ENCODE data around the gene LDLRAD4. TPM values are rescaled to one million over a fixed set of nuclear protein-coding genes. Genes with fewer than 3 reads are reported as not detected.

The LDLRAD4 gene
- total RNA-seq, 1 experiment from 2014 or later: not detected

GRCh38 chr18:13422541-13423147 lies 204.1 kb downstream of the LDLRAD4 start:
- H3F3A ChIP-seq (ENCODE audit: low read length, unreplicated experiment): no peaks in the 10 kb centered on the region
- H4K20me1 ChIP-seq (ENCODE audit: low read length): no peaks in the 10 kb centered on the region
- TF ChIP-seq, protein P1, sequence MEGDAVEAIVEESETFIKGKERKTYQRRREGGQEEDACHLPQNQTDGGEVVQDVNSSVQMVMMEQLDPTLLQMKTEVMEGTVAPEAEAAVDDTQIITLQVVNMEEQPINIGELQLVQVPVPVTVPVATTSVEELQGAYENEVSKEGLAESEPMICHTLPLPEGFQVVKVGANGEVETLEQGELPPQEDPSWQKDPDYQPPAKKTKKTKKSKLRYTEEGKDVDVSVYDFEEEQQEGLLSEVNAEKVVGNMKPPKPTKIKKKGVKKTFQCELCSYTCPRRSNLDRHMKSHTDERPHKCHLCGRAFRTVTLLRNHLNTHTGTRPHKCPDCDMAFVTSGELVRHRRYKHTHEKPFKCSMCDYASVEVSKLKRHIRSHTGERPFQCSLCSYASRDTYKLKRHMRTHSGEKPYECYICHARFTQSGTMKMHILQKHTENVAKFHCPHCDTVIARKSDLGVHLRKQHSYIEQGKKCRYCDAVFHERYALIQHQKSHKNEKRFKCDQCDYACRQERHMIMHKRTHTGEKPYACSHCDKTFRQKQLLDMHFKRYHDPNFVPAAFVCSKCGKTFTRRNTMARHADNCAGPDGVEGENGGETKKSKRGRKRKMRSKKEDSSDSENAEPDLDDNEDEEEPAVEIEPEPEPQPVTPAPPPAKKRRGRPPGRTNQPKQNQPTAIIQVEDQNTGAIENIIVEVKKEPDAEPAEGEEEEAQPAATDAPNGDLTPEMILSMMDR (conservative IDR thresholded peaks at IDR 0.05; ENCODE audit: low read depth, low read length): no peak
- no peak for TF ChIP-seq EZH2 (IDR thresholded peaks at IDR 0.05; ENCODE audit: low read length, unreplicated experiment)
- no peak for TF ChIP-seq EZH2phosphoT487 (IDR thresholded peaks at IDR 0.05; ENCODE audit: borderline replicate concordance, low read length)
- POLR2A ChIA-PET (ENCODE audit: unreplicated experiment): no interaction called here
- H3K36me3 ChIP-seq (ENCODE audit: low read depth, low read length): no peaks in the 10 kb centered on the region
- H3K4me1 ChIP-seq (ENCODE audit: insufficient read depth, low read length): peaks cover 12% of the 10 kb centered on the region; the same call in 1 of the 2 replicates
- no TSS peak for BruUV-seq (replicated peaks)
- H3K27ac ChIP-seq (ENCODE audit: low read length): no peak overlapping the region
- no peak for ATAC-seq
- CTCF ChIA-PET: no interaction called here
- H3K9ac ChIP-seq (ENCODE audit: low read length): no peak overlapping the region
- no peak overlapping the region for H2AFZ ChIP-seq (ENCODE audit: low read length)
- H3K4me3 ChIP-seq (ENCODE audit: low read length): no peak overlapping the region
- H3K27me3 ChIP-seq (ENCODE audit: low read length): peaks cover 23% of the 10 kb centered on the region
- no peaks in the 10 kb centered on the region for H3K79me2 ChIP-seq (ENCODE audit: low read length)
- intact Hi-C loops (cut with micrococcal nuclease): no loop called here
- no peak overlapping the region for H3K4me2 ChIP-seq (ENCODE audit: low read length)
- DNase-seq: no peak
- no peaks in the 10 kb centered on the region for H3K9me3 ChIP-seq (ENCODE audit: low read length)
- H3K9me2 ChIP-seq (replicated peaks; ENCODE audit: low read length): no peaks in the 10 kb centered on the region

DNA sequence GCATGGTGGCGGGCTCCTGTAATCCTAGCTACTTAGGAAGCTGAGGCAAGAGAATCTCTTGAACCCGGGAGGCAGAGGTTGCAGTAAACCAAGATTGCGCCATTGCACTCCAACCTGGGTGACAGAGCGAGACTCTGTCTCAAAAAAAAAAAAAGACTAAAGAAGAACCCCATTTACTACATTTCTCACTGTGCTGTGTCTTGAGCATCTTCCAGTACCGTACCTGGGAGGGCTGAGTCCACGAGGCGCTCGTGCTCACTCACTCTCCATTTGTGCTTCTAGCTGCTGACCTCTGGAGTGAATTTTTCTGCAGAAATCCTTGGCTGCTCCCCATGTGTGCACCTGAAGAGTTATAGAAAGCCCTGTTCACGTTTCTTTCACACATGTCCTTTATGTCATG lies 204.8 kb downstream of the LDLRAD4 start:
- H4K20me1 ChIP-seq (ENCODE audit: low read length): no peaks in the 10 kb centered on the region
- no peak for ATAC-seq
- TF ChIP-seq EZH2phosphoT487 (IDR thresholded peaks at IDR 0.05; ENCODE audit: borderline replicate concordance, low read length) (no peak), EZH2 (IDR thresholded peaks at IDR 0.05; ENCODE audit: low read length, unreplicated experiment) (no peak)
- TF ChIP-seq, protein P1 (conservative IDR thresholded peaks at IDR 0.05; ENCODE audit: low read depth, low read length): no peak
- no peak overlapping the region for H2AFZ ChIP-seq (ENCODE audit: low read length)
- peaks cover 30% of the 10 kb centered on the region for H3K27me3 ChIP-seq (ENCODE audit: low read length)
- no TSS peak for BruUV-seq (replicated peaks)
- no peaks in the 10 kb centered on the region for H3K79me2 ChIP-seq (ENCODE audit: low read length)
- intact Hi-C loops (cut with micrococcal nuclease): no loop called here
- H3K9me3 ChIP-seq (ENCODE audit: low read length): no peaks in the 10 kb centered on the region
- POLR2A ChIA-PET (ENCODE audit: unreplicated experiment): no interaction called here
- H3K9ac ChIP-seq (ENCODE audit: low read length): no peak overlapping the region
- CTCF ChIA-PET: no interaction called here
- no peak for DNase-seq
- no peaks in the 10 kb centered on the region for H3K36me3 ChIP-seq (ENCODE audit: low read depth, low read length)
- H3F3A ChIP-seq (ENCODE audit: low read length, unreplicated experiment): no peaks in the 10 kb centered on the region
- H3K27ac ChIP-seq (ENCODE audit: low read length): no peak overlapping the region
- no peak overlapping the region for H3K4me3 ChIP-seq (ENCODE audit: low read length)
- H3K9me2 ChIP-seq (replicated peaks; ENCODE audit: low read length): no peaks in the 10 kb centered on the region
- H3K4me2 ChIP-seq (ENCODE audit: low read length): no peak overlapping the region
- H3K4me1 ChIP-seq (ENCODE audit: insufficient read depth, low read length): peaks cover 11% of the 10 kb centered on the region; the same call in 1 of the 2 replicates

GRCh38 chr18:13424363-13424762 lies 205.8 kb downstream of the LDLRAD4 start:
- no peak overlapping the region for H2AFZ ChIP-seq (ENCODE audit: low read length)
- no peak overlapping the region for H3K4me2 ChIP-seq (ENCODE audit: low read length)
- no TSS peak for BruUV-seq (replicated peaks)
- DNase-seq (no peak), ATAC-seq (no peak)
- no peaks in the 10 kb centered on the region for H3K9me2 ChIP-seq (replicated peaks; ENCODE audit: low read length)
- ChIA-PET POLR2A (ENCODE audit: unreplicated experiment) (no interaction called here), CTCF (no interaction called here)
- intact Hi-C loops (cut with micrococcal nuclease): no loop called here
- H3K9ac ChIP-seq (ENCODE audit: low read length): no peak overlapping the region
- H4K20me1 ChIP-seq (ENCODE audit: low read length): no peaks in the 10 kb centered on the region
- no peaks in the 10 kb centered on the region for H3K36me3 ChIP-seq (ENCODE audit: low read depth, low read length)
- H3K27me3 ChIP-seq (ENCODE audit: low read length): peaks cover 40% of the 10 kb centered on the region
- H3K27ac ChIP-seq (ENCODE audit: low read length): no peak overlapping the region
- H3K4me1 ChIP-seq (ENCODE audit: insufficient read depth, low read length): peaks cover 7% of the 10 kb centered on the region; the same call in 1 of the 2 replicates
- no peaks in the 10 kb centered on the region for H3K79me2 ChIP-seq (ENCODE audit: low read length)
- no peaks in the 10 kb centered on the region for H3K9me3 ChIP-seq (ENCODE audit: low read length)
- H3F3A ChIP-seq (ENCODE audit: low read length, unreplicated experiment): no peaks in the 10 kb centered on the region
- TF ChIP-seq, protein P1 (conservative IDR thresholded peaks at IDR 0.05; ENCODE audit: low read depth, low read length): no peak
- TF ChIP-seq EZH2 (IDR thresholded peaks at IDR 0.05; ENCODE audit: low read length, unreplicated experiment): no peak
- TF ChIP-seq EZH2phosphoT487 (IDR thresholded peaks at IDR 0.05; ENCODE audit: borderline replicate concordance, low read length): no peak
- no peak overlapping the region for H3K4me3 ChIP-seq (ENCODE audit: low read length)
